ENCODE results near the gene SFMBT2. TPM values are rescaled to one million over a fixed set of nuclear protein-coding genes. Genes with fewer than 3 reads are reported as not detected.
A peak's percentile ranks its signal among the peaks of the same experiment; 100 is the strongest.

SFMBT2 gene
- total and polyA plus RNA-seq, 10 of the 15 experiments (the other 5 are each of a cell fraction or from before 2014, with no cell fraction given): 2.8 to 29.6 (median 15.1) TPM

DNA sequence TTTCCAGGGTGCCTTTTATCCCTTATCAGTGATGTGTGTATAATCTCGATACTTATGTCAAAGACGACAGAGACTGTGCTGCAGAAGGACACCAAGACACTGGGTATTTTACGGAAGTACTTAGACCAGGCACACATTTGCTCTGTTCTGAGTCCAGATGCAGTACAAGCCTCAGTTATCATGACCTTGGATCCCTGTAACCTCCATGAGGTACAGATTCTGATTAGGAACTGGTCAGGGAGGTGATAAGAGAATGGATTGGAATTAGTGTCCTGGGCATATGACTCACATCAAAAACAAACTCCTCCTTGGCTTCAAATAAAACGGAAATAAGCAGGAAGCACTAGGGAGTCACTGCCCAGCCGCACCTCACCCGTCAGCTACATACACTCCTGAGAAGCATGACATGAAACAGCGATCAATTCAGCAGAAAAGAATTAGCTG is 146.5 kb downstream of the SFMBT2 start:
- no peak overlapping the region for H3K9ac ChIP-seq (ENCODE audit: control insufficient read depth, insufficient read depth, low read length)
- no peak overlapping the region for H3K27ac ChIP-seq (ENCODE audit: control insufficient read depth, insufficient read depth)
- H3K4me2 ChIP-seq (ENCODE audit: control insufficient read depth, insufficient read depth): no peak overlapping the region
- ChIA-PET RAD21 (ENCODE audit: unreplicated experiment) (no interaction called here), CTCF (no interaction called here), SMC1A (ENCODE audit: uncharacterized antibody, unreplicated experiment) (no interaction called here), POLR2A (interaction anchor here (0.6 kb wide), 1 partner anchor 24 kb away, joined by 3 read pairs; no protein-coding TSS in a partner anchor)
- no peaks in the 10 kb centered on the region for H3K9me3 ChIP-seq (replicated peaks; ENCODE audit: control insufficient read depth, insufficient read depth, low read length)
- in situ Hi-C loops (cut with MboI): no loop called here
- ATAC-seq (no peak), DNase-seq (ENCODE audit: low read depth, low spot score) (no peak), FAIRE-seq (no peak)
- intact Hi-C loops (cut with micrococcal nuclease; ENCODE audit: unreplicated experiment): no loop called here
- no peaks in the 10 kb centered on the region; the same call in 1 of the 2 replicates for H4K20me1 ChIP-seq (ENCODE audit: control insufficient read depth, insufficient read depth)
- H3K4me3 ChIP-seq: no peak overlapping the region
- H3K27me3 ChIP-seq (replicated peaks in 1 of 2; ENCODE audit: control insufficient read depth in 2 of 2, insufficient read depth in 2 of 2, low read length in 1 of 2): no peaks in the 10 kb centered on the region
- H3K36me3 ChIP-seq (ENCODE audit: control insufficient read depth in 2 of 2, insufficient read depth in 2 of 2, low read length in 1 of 2): peaks cover 7 to 22% of the 10 kb centered on the region in 2 experiments
- peaks cover 3% of the 10 kb centered on the region for H3K79me2 ChIP-seq (ENCODE audit: control insufficient read depth, insufficient read depth, low read length)
- peaks cover 13% of the 10 kb centered on the region for H3K4me1 ChIP-seq (ENCODE audit: control insufficient read depth, insufficient read depth, low read length)
- WGBS (ENCODE audit: insufficient coverage, insufficient replicate concordance, low lambda C conversion rate, missing lambda C conversion rate): 98% methylated on average over 7 of the region's 7 CpGs
- H2AFZ ChIP-seq (ENCODE audit: control insufficient read depth, low read depth, low read length): no peak overlapping the region
- BruUV-seq (replicated peaks): TSS peak; percentile 14
- TF ChIP-seq, protein P1, sequence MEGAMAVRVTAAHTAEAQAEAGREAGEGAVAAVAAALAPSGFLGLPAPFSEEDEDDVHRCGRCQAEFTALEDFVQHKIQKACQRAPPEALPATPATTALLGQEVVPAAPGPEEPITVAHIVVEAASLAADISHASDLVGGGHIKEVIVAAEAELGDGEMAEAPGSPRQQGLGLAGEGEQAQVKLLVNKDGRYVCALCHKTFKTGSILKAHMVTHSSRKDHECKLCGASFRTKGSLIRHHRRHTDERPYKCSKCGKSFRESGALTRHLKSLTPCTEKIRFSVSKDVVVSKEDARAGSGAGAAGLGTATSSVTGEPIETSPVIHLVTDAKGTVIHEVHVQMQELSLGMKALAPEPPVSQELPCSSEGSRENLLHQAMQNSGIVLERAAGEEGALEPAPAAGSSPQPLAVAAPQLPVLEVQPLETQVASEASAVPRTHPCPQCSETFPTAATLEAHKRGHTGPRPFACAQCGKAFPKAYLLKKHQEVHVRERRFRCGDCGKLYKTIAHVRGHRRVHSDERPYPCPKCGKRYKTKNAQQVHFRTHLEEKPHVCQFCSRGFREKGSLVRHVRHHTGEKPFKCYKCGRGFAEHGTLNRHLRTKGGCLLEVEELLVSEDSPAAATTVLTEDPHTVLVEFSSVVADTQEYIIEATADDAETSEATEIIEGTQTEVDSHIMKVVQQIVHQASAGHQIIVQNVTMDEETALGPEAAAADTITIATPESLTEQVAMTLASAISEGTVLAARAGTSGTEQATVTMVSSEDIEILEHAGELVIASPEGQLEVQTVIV (IDR thresholded peaks at IDR 0.05; ENCODE audit: borderline replicate concordance, partially characterized antibody): no peak
- TF ChIP-seq IKZF1 (conservative IDR thresholded peaks at IDR 0.05): no peak
- no peak for TF ChIP-seq GATAD2B (conservative IDR thresholded peaks at IDR 0.05; ENCODE audit: low read depth)
- TF ChIP-seq, protein P2, sequence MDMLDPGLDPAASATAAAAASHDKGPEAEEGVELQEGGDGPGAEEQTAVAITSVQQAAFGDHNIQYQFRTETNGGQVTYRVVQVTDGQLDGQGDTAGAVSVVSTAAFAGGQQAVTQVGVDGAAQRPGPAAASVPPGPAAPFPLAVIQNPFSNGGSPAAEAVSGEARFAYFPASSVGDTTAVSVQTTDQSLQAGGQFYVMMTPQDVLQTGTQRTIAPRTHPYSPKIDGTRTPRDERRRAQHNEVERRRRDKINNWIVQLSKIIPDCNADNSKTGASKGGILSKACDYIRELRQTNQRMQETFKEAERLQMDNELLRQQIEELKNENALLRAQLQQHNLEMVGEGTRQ (IDR thresholded peaks at IDR 0.05; ENCODE audit: borderline replicate concordance, low read depth, low read length): no peak
- TF ChIP-seq, protein P3, sequence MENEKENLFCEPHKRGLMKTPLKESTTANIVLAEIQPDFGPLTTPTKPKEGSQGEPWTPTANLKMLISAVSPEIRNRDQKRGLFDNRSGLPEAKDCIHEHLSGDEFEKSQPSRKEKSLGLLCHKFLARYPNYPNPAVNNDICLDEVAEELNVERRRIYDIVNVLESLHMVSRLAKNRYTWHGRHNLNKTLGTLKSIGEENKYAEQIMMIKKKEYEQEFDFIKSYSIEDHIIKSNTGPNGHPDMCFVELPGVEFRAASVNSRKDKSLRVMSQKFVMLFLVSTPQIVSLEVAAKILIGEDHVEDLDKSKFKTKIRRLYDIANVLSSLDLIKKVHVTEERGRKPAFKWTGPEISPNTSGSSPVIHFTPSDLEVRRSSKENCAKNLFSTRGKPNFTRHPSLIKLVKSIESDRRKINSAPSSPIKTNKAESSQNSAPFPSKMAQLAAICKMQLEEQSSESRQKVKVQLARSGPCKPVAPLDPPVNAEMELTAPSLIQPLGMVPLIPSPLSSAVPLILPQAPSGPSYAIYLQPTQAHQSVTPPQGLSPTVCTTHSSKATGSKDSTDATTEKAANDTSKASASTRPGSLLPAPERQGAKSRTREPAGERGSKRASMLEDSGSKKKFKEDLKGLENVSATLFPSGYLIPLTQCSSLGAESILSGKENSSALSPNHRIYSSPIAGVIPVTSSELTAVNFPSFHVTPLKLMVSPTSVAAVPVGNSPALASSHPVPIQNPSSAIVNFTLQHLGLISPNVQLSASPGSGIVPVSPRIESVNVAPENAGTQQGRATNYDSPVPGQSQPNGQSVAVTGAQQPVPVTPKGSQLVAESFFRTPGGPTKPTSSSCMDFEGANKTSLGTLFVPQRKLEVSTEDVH (IDR thresholded peaks at IDR 0.05; ENCODE audit: low read depth, partially characterized antibody): no peak
- TF ChIP-seq HDGF (IDR thresholded peaks at IDR 0.05): no peak
- no peak for TF ChIP-seq ZZZ3 (IDR thresholded peaks at IDR 0.05; ENCODE audit: control insufficient read depth, insufficient read length, low read depth)
- TF ChIP-seq HCFC1 (IDR thresholded peaks at IDR 0.05; ENCODE audit: low read length): no peak
- no peak for TF ChIP-seq STAT1 (conservative IDR thresholded peaks at IDR 0.05)
- no peak for TF ChIP-seq POLR2AphosphoS5 (IDR thresholded peaks at IDR 0.05; ENCODE audit: low read length)
- no peak for TF ChIP-seq MYB (IDR thresholded peaks at IDR 0.05; ENCODE audit: borderline replicate concordance, low read depth, low read length)
- no peak for TF ChIP-seq TCF7 (IDR thresholded peaks at IDR 0.05; ENCODE audit: borderline replicate concordance)
- TF ChIP-seq ZNF207 (IDR thresholded peaks at IDR 0.05; ENCODE audit: borderline replicate concordance): no peak
- no peak for TF ChIP-seq CHD4 (IDR thresholded peaks at IDR 0.05)
- TF ChIP-seq MXI1 (IDR thresholded peaks at IDR 0.05; ENCODE audit: low read depth, low read length): no peak
